ENCODE measurements around the gene FN3KRP. TPM values are rescaled to one million over a fixed set of nuclear protein-coding genes. Genes with fewer than 3 reads are reported as not detected.

FN3KRP gene
- polyA plus RNA-seq (2014; cell fraction: cytosol; rRNA removed), result 28.2 and 31.7 TPM in 2 replicates
- polyA plus RNA-seq (2014; cell fraction: nucleus; rRNA removed), result 31.0 and 45.5 TPM in 2 replicates

GRCh38 chr17:82716203-82717010 lies at the start of gene FN3KRP:
TSS of gene FN3KRP (plus strand) at chr17:82716706. CDS start at chr17:82716756, 50 bp downstream.
- DNase-seq (ENCODE audit: low spot score), result peak; percentile 88

GRCh38 chr17:82666931-82667667 lies 49.4 kb upstream of the FN3KRP start:
- no peak for DNase-seq (ENCODE audit: low spot score)

- DNase-seq (ENCODE audit: low spot score), result no peak
These were observed 48.9 kb upstream of the FN3KRP start for GRCh38 chr17:82667668-82668000.

GRCh38 chr17:82668024-82668630 lies 48.4 kb upstream of the FN3KRP start:
- DNase-seq (ENCODE audit: low spot score), result no peak

- DNase-seq (ENCODE audit: low spot score), result peak; percentile 84
These were observed 47.8 kb upstream of the FN3KRP start for GRCh38 chr17:82668631-82669099.

GRCh38 chr17:82670661-82671450 lies 45.6 kb upstream of the FN3KRP start:
- DNase-seq (ENCODE audit: low spot score), result no peak

- no peak for DNase-seq (ENCODE audit: low spot score)
These were observed 41.6 kb upstream of the FN3KRP start for GRCh38 chr17:82674656-82675475.

- no peak for DNase-seq (ENCODE audit: low spot score)
These were observed 40.8 kb upstream of the FN3KRP start for GRCh38 chr17:82675476-82676245.

GRCh38 chr17:82677353-82677925 lies 39.1 kb upstream of the FN3KRP start:
- no peak for DNase-seq (ENCODE audit: low spot score)

GRCh38 chr17:82678265-82678891 lies 38.1 kb upstream of the FN3KRP start:
- no peak for DNase-seq (ENCODE audit: low spot score)

- DNase-seq (ENCODE audit: low spot score), result no peak
These were observed 36.7 kb upstream of the FN3KRP start for GRCh38 chr17:82679586-82680465.

GRCh38 chr17:82681547-82681946 lies 35.0 kb upstream of the FN3KRP start:
- DNase-seq (ENCODE audit: low spot score), result no peak

GRCh38 chr17:82683534-82683933 lies 33.0 kb upstream of the FN3KRP start:
- no peak for DNase-seq (ENCODE audit: low spot score)

GRCh38 chr17:82684228-82684841 lies 32.2 kb upstream of the FN3KRP start:
- DNase-seq (ENCODE audit: low spot score), result no peak

- no peak for DNase-seq (ENCODE audit: low spot score)
These were observed 31.2 kb upstream of the FN3KRP start for GRCh38 chr17:82685291-82685690.

- DNase-seq (ENCODE audit: low spot score), result no peak
These were observed 29.9 kb upstream of the FN3KRP start for GRCh38 chr17:82686366-82687324.

Data from SK-N-DZ (cell line).